CD1c-positive myeloid dendritic cell (primary cell): ENCODE data around the gene MUC5B.

ENCODE experiments used
- DNase-seq: peaks from one replicate; pipeline ENCODE4 v3.0.0-alpha.2; 2016; ENCODE audit errors: extremely low spot score

MUC5B gene

DNA sequence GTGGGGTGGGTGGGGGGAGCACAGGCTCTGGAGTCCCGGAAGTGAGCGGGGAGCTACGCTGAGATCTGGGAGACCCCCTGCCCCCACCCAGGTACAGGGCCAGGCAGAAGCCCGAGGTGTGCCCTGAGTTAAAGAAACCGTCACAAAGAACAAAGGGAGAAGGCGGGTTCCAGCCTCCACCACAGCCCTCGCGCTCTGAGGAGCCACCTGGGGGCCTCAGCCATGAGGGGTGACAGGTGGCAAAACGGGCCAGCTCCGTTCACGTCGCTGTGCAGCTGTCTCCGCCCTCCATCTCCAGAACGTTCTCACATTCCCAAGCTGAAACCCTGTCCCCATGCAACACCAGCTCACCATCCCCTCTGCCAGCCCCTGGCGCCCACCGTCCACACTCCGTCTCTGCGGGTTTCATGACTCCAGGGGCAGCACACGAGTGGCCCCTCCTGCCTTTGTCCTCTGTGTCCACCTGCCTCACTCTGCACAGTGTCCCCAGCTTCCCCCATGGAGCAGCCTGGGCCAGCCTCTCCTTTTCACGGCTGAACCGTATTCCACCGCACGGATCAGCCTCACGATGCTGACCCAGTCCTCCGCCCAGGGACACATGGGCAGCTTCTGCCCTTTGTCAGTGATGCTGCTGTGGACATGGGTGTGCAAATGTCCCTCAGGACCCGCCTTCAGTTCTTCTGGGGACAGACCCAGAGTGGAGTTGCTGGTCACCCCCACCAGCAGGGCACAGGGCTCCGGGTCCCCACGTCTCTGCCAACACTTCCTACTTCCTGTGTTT is 1.7 kb upstream of the MUC5B start:
- no peak for DNase-seq

DNA sequence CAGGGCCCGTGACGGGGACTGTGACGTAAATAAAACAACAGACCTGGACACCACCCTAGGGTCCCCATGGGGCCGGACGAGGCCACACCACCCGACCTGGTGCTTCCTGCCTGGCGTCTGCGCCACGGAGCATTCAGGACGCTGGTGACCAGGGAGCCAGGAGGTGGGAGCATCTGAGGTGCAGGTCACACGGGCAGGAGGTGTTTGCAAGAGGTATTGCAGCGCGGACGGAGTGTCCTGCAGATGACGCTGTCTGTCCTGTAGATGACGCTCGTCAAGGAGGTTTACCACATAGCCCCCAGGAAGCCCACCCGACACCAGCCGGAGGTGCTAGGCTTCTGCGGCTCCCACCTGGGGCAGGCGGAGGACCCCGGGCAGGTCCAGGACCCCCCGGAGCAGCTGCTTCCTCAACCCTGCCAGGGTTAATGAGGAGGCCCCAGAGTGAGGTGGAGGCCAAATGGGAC is 986 bp upstream of the MUC5B start:
- no peak for DNase-seq

DNA sequence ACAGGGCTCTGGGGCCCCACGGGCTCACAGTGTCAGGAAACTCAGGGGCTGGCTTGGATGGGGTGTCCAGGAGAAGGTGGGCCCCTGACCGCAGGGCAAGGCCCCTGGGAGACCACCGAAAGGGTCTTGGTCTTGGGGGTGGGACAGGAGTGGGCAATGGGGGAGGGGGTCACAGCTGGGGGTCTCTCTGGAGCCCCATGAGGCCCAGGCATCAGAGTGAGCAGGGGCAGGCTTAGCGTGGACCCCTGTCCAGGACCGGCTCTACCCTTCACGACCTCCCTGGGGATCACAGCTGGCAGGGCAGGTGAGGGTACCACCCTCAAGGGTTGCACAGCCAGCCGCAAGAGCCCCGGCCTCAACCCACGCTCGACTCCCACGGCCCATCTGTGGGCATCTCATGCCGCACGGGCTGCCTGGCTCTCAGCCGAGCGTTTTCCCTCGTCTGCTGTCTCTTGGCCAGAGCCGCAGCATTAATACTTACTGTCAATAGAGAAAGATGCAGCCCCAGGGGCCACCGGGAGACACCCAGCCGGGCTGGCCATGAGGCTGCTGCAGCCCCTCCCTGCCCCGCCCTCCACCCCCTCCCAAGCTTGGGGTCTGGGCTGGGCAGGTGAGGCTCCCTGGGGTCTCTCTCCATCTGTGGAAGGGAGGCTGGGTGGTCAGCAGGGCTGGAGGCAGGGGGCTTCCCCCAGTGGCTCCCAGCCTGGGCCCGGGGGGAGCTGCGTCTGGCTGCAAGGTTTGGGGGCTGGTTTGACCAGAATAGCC is 662 bp downstream of the MUC5B start:
- DNase-seq: no peak

DNA sequence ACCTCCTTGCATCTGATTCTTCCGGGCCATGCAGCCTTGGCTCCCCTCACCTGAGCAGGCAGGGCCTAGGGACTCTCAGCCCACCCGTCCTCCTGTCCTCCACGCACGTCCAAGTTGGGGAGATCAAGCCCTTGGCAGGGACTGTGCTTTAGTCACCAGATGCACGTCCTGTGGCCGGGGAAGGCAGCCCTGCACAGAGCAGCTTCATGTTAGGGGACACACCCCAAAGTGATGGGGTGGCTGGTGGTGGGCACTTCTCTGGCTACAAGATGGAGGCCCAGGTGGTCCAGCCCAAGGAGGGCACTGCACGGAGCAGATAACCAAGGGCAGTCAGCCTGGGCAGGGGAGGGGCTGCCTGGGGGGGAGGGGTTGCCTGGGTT is 1.2 kb downstream of the MUC5B start:
- no peak for DNase-seq

DNA sequence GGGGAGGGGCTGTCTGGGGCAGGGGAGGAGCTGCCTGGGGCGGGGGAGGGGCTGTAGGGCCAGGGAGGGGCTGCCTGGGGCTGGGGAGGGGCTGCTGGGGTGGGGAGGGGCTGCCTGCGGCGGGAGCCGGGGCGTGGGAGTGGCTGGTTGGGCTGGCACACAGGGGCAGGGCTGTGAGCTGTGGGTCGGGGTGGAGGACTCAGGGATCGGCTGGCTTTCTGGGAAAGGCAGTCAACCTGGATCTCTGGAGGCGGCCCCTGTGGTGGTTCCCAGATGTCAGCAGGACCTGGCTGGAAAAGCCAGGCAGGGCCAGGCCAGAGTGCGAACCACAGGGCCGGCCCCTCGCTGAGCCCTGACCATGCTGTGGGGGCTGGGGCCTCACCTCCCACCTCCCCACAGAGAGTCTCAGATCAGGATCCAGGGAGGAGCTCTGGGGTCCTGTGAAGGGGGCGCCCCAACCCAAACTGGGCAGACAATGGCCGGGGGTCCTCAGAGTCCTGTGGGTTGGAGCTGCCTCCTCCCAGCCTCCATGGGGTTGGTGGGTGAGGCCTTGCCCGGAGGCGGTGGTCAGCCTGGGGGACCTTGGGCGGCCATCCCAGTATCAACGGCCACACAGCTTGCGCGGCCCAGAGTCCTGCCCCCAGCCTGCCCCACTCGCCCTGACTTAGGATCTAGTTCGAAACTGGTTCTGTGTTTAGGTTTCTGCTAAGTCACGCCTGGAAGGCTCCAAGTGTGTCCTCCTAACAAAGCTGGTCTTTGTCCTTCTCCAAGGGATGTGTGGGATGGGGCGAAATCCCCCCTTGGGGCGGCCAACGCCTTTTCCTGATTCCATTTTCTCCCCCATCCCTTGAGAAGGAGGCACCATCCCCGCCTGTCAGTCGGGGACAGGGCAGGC is 1.9 kb downstream of the MUC5B start:
- no peak for DNase-seq

DNA sequence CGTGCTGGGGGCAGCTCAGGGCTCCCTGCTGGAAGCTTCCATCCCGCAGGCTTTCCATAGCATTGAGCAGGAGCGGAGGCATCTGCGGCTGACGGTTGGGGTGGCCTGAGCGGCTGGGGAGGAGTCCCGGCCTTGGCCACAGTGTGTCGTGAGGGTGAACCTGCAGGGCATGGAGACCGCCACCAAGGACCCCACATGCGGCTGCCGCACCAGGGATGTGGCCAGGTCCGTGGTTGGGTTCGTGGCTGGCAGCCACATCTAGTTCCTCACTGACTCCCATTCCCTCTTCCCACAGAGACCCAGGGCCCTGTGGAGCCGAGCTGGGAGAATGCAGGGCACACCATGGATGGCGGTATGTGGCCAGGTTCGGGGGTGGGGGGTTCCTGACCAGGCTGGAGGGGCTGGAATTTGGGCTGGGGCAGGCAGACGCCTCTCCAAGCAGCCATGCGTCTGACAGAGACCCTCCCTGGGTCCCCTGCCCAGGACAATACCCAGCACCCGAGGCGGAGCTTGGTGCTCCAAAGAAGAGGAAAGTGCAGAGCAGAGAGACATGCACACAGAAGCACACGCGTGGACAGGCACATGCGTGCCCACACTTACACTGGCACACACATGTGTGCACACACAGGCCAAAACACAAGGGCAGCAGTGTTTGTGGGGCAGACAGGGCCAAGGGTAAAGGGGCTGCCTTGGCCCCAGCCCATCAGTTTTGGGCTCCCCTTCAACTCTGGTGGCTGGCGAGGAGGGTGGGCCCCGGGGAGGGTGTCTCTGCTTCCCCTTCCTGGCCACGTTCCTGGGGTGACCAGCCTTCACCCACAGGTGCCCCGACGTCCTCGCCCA is 2.7 kb downstream of the MUC5B start:
- DNase-seq: no peak

DNA sequence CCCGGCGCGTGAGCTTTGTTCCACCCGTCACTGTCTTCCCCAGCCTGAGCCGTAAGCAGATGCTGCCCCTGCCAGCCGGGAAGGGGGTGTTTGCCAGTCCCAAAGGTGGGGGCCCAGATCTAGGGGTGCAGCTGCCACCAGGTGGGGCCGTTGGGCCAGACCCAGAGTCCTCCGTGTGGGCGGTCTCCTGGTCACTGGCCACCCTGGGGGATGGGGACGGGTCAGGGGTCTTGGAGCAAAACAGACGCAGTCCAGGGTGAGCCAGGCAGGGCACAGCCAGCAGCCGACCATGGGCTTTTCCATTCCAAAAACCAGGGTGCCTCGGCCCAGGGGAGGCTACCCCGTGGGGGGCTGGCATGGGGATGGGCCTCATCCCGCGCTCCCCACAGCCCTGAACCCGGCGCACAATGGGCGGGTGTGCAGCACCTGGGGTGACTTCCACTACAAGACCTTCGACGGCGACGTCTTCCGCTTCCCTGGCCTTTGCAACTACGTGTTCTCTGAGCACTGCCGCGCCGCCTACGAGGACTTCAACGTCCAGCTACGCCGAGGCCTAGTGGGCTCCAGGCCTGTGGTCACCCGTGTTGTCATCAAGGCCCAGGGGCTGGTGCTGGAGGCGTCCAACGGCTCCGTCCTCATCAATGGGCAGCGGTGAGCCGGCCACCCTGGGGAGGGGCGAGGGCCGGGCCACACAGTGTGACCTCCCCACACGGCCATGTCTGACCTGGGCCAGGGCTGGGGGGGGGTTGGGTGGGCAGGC is 3.5 kb downstream of the MUC5B start:
- DNase-seq: no peak

DNA sequence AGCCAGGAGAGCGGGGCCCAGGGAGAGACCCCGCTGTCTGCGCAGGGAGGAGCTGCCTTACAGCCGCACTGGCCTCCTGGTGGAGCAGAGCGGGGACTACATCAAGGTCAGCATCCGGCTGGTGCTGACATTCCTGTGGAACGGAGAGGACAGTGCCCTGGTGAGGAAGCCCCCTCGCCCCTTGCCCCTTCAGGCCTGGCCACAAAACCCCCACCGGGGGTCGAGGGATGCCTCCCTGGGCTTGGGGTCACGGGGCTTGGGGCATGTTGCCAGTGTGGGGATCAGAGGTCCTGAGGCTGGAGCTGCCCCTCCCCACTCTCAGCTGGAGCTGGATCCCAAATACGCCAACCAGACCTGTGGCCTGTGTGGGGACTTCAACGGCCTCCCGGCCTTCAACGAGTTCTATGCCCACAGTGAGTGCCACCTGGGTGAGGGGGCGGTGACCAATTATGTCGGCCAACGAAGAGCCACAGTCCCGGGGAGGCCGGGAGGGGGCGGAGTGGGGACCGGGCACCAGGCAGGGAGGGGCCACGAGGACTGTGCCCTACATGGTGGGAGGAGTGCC is 4.2 kb downstream of the MUC5B start:
- DNase-seq: no peak

DNA sequence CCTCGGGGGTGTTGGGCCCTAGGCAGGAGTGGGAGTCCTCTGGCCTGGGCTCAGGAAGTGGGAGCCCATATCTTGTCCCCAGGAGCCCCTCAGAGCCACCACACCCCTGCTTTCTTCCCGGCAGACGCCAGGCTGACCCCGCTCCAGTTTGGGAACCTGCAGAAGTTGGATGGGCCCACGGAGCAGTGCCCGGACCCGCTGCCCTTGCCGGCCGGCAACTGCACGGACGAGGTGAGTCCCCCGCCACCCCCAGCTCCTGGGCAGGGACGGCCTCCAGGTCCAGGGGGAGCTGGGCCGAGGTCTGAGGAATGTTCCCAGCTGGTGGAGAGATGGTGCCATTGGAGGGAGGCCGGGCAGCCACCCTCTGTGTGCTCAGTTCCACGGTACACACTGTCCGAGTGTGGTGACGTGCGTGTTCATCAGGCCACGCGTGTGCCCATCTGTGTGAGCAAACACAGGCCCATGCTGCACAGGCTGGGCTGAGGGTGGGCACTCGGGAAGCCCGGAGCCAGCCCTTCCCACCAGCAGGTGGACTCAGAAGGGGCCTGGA is 4.8 kb downstream of the MUC5B start:
- DNase-seq: no peak

DNA sequence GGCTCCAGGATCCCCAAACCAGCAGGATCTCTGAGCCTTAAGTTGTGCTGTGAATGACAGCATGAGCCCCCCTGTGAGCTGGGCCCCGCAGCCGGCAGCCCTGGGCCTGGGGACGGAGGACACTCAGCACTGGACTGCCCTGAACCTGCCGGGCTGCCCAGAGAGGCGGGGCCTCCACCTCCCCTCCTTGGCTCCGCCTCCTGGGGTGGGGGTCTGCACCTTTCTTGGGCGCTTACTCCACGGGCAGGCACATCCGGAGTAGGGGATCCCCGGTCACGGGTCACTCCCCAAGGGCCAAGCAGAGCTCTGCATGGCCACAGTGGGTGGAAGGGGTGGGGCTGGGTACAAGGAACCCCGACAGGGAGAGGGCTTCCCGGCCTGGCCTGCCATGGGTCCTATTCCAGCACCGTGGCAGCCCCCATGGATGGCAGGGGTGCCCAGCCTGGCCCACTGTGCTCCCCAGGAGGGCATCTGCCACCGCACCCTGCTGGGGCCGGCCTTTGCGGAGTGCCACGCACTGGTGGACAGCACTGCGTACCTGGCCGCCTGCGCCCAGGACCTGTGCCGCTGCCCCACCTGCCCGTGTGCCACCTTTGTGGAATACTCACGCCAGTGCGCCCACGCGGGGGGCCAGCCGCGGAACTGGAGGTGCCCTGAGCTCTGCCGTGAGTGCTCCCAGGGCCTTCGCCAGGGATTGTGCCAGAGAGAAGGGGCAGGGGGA is 5.4 kb downstream of the MUC5B start:
- no peak for DNase-seq

DNA sequence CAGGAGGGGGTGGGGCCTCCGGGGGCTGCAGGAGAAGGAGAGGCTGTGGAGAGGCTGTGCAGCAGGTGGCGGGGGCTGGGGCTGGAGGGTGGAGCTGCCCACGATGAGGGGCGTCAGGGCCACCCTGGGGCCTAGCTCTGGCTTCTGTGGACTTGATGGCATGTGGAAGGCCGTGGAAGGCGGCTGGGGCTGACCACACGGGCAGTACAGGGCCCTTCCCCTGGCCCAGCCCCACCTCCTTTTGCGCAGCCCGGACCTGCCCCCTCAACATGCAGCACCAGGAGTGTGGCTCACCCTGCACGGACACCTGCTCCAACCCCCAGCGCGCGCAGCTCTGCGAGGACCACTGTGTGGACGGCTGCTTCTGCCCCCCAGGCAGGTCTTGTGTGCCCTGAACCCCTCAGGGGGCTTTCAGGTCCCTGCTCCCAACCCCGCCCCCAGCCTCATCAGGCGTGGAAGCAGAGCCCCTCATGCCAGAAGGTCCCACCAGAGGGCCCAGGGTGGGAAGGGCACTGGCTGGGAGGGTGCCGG is 6.1 kb downstream of the MUC5B start:
- no peak for DNase-seq

DNA sequence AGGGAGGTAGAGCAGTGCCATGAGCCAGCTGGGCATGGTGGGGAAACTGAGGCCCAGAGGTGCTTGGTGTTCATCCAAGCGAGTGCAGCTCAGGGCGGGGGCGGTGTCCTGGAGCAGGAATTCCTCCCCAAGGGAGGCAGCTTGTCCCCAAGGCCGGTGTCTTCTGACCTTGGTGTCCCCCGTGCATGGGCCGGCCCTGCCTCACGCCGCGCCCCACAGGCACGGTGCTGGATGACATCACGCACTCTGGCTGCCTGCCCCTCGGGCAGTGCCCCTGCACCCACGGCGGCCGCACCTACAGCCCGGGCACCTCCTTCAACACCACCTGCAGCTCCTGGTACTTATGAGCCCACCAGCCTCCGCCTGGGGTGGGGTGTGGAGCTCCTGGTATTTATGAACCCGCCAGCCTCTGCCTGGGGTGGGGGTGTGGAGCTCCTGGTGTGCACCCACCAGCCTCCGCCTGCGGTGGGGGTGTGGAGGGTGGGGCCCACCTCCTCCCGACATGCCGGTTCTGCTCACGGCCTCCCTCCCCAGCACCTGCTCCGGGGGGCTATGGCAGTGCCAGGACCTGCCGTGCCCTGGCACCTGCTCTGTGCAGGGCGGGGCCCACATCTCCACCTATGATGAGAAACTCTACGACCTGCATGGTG is 6.7 kb downstream of the MUC5B start:
- no peak for DNase-seq

DNA sequence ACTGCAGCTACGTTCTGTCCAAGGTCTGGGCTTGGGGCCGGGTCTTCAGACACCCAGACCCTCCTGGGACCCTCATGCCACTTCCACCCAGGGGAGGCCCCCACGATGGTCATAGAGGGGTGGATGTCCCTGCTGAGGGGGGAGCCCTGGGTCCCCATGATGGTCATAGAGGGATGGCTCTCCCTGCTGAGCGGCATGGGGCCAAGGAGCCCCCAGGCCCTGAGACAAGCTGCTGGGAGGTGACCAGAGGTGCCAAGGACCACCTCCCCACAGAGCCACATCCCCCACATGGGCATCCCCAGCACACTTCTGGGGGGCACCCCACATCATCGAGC is 7.2 kb downstream of the MUC5B start:
- DNase-seq: no peak

DNA sequence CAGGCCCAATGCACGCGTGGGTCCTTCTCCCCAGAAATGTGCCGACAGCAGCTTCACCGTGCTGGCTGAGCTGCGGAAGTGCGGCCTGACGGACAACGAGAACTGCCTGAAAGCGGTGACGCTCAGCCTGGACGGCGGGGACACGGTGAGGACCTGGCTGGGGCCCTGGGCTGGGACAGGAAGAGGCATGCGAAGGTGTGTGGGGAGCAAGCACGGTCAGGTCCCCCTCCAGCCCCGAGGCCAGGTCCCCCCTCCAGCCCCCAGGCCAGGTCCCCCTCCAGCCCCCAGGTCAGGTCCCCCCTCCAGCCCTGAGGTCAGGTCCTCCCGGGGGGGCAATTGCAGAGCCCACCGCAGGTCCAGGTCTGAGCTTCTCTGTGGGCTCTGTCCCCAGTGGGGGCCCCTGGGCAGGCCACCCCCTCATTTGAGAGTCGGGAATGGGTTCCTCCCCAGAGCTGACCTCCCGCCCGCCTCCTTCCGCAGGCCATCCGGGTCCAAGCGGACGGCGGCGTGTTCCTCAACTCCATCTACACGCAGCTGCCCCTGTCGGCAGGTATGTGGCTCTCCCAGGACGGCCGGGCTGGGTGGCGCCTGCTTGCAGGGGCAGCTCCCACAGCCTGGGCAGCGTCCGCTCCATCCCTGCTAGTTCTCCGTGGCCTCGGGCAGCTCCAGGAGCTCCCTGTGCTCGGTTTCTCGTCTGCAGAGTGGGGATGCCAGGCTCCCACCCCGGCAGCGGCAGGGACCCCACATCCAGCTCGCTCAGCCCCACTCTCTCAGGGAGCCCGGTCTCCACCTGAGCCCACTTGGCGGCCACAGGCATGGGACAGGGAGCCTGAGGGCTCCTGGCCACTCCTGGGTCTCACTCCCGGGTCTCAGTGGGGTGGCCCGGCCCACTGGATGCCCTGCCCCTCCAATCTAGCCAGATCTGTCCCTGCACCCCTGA is 7.9 kb downstream of the MUC5B start:
- no peak for DNase-seq

DNA sequence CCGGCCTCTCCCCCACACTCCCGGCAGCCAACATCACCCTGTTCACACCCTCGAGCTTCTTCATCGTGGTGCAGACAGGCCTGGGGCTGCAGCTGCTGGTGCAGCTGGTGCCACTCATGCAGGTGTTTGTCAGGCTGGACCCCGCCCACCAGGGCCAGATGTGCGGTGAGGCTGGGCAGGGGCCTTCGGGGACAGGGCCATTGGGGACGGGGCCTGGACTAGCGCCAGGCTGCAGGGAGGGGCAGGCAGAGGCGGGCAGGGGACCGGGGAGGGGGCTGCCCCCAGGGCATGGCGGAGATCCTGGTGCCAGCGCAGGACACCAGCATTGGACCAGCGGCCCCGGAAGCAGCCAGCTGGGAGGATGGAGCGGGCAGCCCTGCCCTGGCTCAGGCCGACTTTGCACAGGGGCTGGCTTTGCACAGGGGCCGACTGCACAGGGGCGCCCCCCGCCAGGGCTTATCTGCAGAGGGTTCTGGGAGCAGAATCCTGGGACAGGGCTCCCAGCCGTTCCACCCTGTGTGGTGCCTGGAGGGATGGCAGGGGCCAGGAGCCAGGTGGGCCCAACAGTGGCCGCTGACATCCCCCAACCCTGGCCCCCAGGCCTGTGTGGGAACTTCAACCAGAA is 8.6 kb downstream of the MUC5B start:
- DNase-seq: no peak

DNA sequence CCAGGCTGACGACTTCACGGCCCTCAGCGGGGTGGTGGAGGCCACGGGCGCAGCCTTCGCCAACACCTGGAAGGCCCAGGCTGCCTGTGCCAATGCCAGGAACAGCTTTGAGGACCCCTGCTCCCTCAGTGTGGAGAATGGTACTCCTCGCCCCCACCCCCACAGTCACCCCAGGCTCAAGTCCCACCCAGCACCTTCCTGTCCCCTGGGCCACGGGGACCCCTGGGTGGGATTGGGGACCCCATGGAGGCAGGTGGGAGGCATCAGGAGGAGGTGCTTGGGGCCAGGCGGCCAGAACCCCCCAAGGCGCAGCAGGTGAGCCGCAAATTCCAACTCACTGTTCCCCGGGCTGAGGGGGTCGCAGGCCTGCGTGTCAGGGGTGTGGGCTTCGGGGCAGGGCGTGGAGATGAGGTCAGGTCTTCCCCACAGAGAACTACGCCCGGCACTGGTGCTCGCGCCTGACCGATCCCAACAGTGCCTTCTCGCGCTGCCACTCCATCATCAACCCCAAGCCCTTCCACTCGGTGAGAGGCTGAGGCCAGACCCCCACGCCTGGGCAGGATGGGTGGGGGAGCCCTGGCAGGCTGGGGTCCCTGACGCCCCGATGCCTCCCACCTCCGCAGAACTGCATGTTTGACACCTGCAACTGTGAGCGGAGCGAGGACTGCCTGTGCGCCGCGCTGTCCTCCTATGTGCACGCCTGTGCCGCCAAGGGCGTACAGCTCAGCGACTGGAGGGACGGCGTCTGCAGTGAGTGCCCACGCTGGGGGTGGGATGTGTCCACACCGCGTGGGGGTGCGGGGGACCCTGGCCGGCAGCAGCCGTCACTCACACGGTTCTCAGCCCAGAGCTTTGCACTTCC is 9.4 kb downstream of the MUC5B start:
- no peak for DNase-seq
